DMS153 treated with DMSO at 0.1 percent for 48 hours (cell line): Measurements from ENCODE around the gene CPXM1.
"Not testable (repeated sequence)": the region's sequence is repeated elsewhere in the genome, so short reads cannot be mapped to it uniquely, and the experiment has no call there.

Source experiments
- DNase-seq: peaks from one replicate; lab custom pipeline; 2025; ENCODE audit not compliant: unreplicated experiment; lab: John Stamatoyannopoulos, UW

CPXM1 gene

DNA sequence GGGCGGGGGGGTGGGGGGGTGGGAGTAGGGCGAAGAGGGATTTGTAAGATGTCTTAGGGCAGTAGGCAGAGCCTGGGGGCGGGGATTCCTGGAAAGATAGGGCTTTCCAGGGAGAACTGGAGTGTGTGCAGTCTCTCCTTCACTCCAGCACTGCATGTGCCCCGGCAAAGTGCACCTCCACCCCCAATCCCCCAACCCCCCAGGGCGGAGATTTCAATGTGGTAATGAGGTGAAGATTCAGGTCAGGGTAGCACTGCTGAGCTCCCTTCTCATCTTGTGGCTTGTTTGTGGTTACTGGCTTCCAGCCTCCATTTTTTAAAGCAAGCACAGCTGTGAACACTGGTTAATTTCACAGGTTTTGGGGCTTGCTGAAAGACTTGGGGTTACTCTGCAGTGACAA is 21.6 kb upstream of the CPXM1 start:
- no peak for DNase-seq

DNA sequence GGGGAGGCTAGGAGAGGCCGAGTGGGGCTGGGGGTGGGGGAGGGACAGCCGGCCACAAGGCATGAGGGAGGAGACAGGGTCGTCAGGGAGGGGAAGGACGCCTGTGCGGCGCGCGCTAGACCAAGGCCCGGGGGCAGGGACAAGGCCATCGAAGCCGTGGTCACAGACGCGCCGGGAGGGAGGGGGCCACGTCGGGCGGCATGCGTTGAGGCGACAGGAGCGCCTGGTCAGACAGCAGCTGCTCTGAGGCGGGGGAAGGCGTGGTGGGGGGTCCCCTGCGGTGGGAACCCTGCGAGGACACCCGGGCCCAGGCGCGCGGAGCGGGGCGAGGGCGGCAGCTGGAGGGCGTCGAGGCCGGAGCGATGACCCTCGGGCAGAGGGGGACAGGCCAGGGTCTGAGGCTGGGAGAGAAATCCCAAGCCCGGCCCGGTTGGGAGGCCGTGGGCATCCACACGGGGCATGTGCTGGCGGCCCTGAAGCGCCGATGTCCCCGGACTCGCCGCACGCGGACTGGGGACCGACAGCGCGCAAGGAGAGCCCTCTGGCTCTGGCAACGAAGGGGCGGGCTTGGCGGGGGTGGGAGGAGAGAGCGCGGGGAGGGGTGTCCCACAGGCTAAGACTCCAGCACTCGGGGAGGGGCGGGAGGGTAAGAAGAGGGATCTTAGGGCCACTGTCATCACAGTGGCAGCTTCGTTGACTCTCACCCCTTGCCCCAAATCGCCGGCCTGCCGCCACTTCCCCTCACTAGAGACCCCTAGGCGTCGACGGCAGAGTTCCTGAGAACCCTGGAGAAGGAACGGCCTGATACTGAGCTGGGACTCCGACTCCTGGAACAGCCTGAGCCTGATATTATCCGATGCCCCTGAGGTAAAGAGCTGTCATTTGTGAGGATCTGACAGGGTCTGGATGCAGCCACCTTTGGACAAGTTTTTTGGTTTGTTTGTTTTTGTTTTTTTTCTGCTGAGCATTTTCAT is 20.8 kb upstream of the CPXM1 start:
- no peak for DNase-seq

DNA sequence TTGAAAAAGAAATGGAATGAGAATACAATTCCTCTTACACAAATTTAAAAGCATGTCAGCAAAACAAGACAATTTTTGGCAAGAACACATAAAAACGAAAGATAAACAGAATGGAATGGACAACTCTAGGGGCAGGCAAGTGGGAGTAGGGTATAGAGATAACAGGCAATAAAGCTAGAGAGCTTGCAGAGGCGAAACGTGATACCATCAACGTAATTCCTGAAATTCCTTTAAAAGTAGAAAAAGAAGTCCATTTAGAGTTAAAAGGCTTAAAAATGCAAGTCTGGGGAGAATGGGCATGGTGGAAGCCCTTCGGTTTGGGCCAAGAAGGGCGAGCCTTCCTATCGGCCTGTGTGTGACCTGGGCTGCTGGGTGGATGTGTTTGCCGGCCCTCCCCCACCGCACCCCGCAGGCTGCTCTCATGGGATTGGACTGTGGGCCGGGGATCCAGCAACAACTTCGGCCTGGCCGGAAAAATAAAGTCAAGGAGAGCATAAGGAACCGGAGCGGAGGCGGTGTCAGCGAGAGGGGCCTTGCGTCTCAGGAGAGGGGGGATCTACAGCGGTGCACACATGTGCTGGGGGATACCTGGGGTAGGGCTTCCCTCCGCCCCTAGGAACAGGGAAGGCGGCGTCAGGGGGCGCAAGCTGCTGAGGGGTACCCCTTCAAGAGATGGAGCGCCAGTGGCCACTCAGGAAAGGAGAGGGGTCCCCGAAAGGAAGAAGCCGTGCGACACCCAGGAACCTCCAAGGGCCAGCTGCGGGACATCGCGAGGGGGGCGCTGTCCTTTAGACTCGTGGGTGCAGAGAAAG is 19.9 kb upstream of the CPXM1 start:
- no peak for DNase-seq

DNA sequence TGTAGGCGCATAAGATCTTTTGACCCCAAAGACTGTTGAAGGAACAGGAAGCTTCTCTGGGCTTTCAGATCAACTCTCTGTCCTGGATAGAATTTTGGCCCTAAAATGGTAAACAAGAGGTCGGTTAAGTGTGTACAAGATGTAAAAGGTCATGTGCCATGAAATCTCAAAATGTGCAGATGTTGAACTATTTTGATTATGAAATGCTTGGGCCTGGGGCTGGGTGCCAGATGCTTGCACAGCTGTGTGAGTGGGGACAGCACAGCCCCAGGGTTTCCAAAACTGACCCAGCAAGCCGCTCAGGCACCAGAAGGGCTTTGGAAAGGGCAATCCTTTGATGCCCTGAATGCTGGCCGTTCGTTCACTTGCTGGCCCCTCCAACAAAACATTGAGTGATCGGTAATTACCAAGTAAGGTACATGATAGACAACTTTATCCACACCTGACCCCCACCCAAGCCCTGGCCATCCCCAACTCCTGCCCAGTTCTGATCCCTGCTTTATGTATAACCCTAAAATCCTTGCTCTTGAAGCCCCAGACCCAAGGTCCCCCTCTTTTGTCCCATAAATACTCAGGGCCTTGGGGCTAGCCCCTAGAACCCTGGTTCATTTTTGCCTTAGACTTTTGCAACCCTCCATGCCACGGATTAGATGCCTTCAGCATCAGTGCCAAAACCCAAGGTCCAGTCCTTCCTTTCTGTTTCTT is 17.6 kb upstream of the CPXM1 start:
- DNase-seq: no peak

DNA sequence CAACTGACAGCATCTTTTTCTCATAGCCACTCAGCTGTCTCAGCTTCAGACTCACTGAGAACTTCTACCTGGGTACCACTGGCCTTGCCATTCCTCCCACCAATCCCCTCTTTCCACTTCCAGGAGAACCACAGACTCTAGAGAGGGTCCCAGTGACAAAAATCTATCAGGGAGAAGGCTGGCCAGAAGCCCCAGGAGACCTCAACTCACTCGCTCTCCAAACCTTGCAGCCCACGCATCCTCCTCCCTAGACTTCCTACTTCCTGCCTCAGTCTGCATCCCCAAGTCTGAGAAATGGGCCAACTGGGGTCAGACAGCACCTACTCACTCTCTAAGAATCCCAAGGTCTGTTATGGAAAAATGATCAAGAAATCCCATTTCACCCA is 16.9 kb upstream of the CPXM1 start:
- no peak for DNase-seq

DNA sequence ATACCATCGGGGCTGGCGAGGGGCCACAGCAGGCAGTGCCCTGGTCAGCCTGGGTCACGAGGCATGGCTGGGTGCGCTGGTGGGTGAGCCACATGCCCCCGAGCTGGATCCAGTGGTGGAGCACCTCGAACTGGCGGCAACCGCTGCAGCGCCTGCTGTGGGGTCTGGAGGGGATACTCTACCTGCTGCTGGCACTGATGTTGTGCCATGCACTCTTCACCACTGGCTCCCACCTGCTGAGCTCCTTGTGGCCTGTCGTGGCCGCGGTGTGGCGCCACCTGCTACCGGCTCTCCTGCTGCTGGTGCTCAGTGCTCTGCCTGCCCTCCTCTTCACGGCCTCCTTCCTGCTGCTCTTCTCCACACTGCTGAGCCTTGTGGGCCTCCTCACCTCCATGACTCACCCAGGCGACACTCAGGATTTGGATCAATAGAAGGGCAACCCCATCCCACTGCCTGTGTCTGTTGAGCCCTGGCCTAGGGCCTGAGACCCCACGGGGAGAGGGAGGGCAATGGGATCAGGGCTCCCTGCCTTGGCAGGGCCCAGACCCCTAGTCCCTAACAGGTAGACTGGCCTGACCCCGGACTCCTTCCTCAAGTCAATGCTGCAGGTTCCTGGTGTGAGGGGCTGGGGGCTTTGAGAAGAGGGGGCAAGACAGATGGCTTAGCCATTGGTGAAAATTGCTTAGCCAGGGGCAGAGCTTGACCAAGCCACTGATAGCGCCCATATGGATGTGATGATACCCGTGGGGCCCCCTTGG is 16.3 kb upstream of the CPXM1 start:
- DNase-seq: no peak

DNA sequence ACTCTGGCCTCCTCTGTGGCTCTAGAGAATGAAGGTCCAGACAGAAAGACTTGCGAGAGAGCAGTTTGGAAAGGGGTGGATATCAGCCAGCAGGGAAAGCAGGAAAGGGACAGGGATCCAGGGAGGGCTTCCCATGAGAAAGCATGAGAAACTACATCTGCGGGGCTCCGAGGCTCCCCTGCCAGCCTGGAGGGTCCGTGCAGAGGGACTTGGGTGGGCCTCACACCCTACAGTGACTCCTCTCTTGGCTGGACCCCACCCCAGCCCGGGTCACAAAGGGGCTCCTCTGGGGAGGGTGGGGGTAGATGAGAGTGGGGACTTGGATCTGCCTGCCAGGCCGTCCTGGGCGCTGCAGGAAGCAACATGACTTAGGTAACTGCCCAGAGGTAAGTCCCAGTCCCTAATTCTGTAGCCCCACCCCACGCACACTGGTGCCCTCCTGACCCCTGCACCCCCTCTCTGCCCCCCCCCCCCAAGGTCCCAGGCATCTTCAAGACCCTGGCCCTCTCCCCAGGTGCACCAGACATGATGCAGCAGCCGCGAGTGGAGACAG is 15.7 kb upstream of the CPXM1 start, which contains the start of gene TMEM239:
Gene TMEM239, plus strand, starts transcription at position 335 of the 553 bp plus-strand sequence. Its CDS starts 191 bp downstream, at position 526.
- no peak for DNase-seq

DNA sequence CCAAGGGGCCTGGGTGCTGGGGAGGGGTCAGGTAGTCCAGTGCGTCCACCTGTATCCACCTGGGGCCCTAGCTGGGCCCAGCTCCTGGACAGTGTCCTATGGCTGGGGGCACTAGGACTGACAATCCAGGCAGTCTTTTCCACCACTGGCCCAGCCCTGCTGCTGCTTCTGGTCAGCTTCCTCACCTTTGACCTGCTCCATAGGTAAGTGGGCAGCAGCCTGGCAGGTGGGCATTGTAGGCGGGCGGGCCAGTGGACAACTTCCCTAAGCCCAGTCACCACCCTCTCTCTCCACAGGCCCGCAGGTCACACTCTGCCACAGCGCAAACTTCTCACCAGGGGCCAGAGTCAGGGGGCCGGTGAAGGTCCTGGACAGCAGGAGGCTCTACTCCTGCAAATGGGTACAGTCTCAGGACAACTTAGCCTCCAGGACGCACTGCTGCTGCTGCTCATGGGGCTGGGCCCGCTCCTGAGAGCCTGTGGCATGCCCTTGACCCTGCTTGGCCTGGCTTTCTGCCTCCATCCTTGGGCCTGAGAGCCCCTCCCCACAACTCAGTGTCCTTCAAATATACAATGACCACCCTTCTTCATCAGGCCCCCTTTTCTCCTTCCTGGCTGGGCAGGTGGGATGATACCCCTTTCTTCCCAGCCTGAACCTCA is 14.9 kb upstream of the CPXM1 start:
- no peak for DNase-seq

DNA sequence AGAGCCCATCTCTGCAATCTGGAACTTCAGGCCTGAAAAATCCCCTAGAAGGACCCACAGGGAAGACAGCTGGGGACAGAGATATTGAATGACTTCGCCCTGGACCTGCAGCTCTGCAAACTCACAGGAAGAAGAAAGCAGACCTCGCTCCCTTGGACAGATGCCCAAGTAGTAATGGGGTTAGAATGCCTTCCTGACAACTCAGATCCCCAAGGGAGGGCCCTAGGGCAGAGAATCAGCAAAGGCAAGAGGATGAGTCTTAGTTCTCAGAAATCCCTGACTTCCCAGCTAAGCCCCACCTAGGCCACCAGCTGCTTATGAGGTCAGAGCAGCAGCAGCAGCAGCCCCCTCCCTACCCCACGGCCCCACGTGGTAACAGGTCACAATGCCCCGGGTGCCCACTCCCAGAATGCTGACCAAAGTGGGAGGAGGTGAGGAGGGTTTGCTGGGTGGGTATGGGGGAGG is 14.2 kb upstream of the CPXM1 start, which contains the start of gene C20orf141:
Gene C20orf141, plus strand, starts transcription at position 401 of the 465 bp plus-strand sequence. CDS start 198 bp downstream, outside the sequence.
- DNase-seq: no peak

DNA sequence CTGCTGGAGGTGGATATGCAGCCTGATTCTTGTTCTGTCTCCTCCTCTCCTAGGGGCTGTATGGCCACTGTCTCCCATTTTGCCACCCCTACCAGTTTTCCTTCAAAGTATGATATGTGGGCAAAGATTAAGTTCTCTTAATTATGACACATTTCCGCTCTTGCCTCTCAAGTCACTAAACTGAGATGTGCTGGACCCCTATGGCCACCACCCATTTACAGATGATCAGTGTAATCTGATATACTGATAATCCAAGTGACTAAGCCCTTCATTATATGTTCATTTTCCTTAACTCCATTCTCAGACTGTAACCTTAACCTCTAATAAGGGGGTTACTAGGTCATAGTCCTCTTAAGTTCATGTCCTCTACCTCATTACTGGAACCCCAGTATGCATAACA is 13.6 kb upstream of the CPXM1 start:
- no peak for DNase-seq

DNA sequence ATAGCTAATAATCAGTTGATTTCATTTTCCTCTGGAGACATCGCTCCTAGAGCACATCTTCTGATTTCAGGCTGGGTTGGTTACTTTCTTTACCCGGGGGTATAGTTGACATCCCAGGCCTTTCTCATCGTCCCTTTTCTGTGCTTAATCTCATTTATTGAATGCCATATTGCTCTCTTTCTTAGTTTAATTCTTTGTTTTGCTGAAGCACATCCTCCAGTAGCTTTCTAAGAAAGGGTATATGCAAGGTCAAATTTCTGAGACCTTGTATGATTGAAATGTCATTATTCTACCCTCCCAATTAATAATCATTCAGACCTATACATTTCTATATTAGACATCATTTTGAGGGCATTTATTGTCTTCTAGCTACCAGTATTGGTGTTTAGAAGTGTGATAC is 11.8 kb upstream of the CPXM1 start:
- DNase-seq: no peak

DNA sequence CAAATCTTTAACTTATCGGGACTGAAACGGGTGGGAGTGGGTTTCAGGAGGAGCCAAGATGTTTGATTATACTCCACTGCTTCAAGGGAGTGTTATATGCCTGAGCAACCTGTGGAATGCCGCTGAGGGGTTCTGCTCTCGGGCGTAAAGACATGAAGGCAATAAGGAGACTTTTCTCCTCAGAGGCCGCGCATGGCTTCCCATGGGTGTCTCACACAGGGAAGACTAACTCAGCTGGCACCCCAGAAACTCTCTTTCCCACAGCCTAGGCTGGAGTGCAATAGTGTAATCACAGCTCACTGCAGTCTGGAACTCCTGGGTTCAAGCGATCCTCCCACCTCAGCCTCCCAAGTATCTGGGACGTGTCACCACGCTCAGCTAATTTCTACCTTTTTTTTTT is 9.3 kb upstream of the CPXM1 start:
- no peak for DNase-seq

DNA sequence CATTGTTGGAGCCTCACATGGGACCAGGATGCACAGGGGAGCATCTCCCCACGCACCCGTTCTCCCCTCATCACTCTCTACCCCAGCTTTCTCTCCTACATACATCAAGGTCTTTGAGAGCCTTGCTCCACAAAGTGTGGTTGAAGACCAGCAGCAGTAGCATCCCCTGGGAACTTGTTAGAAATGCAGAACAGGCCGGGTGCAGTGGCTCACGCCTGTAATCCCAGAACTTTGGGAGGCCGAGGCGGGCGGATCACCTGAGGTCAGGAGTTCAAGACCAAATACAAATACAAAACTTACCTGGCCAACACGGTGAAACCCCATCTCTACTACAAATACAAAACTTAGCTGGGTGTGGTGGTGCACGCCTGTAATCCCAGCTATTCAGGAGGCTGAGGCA is 7.5 kb upstream of the CPXM1 start:
- not testable (repeated sequence) for DNase-seq

DNA sequence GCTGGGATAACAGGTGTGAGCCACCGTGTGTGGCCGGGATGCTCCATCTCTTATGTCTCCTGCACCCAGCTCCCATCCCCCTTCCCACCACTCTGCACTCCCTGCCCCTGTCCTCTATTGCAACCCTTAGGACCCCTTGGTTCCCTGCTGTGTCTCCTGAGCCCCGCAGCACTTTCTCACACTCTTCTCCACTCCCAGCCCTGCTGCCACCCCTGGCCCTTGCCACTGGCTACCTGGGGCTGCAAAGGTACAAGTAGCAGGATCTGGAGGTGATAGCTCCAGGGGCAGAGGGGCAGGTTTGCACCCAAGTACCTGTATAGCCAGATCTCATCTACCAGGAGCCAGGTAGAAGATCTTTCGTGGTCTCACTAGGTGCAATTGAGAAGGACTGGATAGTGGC is 6.6 kb upstream of the CPXM1 start:
- DNase-seq: no peak

DNA sequence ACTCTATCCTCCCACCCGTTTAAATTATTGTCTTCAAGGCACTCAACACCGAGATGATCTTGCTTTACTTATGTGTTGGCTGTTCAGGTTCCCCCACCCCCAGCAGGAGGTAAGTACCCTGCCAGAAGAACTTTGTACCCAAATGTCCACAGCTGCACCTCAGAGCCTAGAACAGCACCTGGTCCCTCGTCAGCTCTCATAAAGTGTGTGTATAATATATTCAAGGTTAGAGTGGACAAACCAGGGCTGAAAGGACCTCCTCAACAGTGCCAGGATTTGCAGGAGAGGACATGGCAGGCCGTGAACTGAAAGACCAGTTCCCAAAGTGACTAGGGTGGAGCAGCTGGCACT is 5.9 kb upstream of the CPXM1 start:
- no peak for DNase-seq

DNA sequence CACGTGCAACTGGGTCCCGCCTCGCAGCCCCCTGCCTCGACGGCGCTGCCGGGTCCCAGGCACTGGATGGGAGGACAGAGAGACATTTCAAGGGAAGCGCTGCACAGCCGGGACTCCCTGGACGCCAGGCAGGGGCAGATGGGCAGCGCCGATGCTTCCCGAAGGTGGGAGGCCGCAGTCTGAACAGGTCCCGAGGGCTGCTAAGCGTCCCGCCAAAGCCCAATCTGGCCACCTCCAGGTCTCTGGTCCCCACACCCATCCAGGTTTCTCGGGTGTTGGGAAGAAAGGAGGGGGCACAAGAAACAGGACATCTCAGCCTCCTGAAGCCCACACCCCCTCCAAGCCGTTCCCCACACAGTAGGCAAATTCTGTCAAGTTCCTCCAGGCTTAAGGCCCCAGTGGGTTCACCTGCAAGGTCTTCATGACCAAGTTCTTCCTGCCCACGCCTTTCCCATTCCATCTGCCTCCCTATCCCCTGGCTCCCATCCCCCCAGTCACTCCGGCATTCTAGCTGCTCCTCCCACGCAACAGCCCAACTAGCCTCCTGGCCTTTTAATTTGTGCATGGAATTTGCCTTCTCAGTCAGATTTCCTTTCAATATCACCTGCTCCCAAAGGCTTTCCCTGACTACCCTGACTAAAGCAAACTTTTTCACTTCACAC is 5.4 kb upstream of the CPXM1 start:
- DNase-seq: no peak

DNA sequence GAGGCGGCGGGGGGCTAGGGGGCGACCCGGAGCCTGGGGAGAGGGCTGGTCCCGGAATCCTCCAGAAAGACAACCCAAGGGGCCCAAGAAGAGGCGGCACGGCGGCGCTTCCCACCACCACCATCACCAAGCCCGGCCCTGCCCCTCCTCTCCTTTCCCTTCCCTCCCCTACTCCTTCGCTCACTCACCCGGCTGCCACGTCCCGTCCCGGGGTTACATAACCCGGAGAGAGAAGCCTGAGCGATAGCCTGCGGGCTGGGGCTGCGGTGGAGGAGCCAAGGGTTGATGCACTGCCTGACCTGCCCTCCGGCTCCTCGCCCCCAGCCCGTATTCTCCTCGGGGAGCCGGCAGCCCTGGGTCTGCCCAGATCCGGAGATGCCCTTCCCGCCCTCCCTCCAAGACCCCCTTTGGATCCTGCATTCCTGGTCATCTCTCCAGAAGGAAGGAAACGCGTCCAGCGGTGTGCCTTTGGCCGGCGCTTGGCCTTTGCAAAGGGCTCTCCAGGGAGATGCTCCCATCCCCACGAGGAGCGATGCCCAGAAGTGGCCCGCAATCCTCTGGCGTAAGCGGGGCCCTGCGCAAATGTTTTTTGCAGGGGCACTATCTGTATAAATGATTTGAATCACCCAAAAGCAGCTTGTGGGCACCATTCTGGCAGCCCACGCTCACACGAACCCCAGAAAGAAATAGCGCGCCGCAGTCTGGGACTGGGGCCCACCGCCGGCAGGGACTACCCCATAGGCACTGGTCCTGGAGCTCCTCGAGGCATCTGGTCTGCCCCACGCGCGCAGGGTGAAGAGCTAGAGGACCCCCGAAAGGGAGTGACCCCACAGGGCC is 4.6 kb upstream of the CPXM1 start:
- no peak for DNase-seq
